ENCODE measurements around the gene CATSPERD.

GRCh38 chr19:5800361-5801270 lies 80.2 kb downstream of the CATSPERD start:
- TF ChIP-seq POLR2A (conservative IDR thresholded peaks at IDR 0.05) (no peak), XRCC4 (IDR thresholded peaks at IDR 0.05; ENCODE audit: extremely low read depth, insufficient read depth, insufficient read length) (no peak), PHF21A (IDR thresholded peaks at IDR 0.05; ENCODE audit: borderline replicate concordance, low read depth) (no peak), CTCF (IDR thresholded peaks at IDR 0.05 in 2 of 3, conservative IDR thresholded peaks at IDR 0.05 in 1 of 3; ENCODE audit: insufficient read depth in 2 of 3, low read depth in 1 of 3, low read length in 3 of 3) (no peak), GTF2F1 (IDR thresholded peaks at IDR 0.05; ENCODE audit: low read depth, low read length) (no peak), TSHZ1 (CRISPR knock-in tag; IDR thresholded peaks at IDR 0.05) (no peak), MEF2A (IDR thresholded peaks at IDR 0.05; ENCODE audit: control insufficient read depth, low read depth, low read length) (no peak), EWSR1 (IDR thresholded peaks at IDR 0.05; ENCODE audit: borderline replicate concordance, low read depth, partially characterized antibody) (no peak), RAD21 (CRISPR knock-in tag; conservative IDR thresholded peaks at IDR 0.05 in 1 of 2, IDR thresholded peaks at IDR 0.05 in 1 of 2) (no peak)

All from K562 (cell line).